Loucy (cell line): Measurements from ENCODE around the gene DTNB.

Experiments used
- H2AFZ ChIP-seq: fragments of 200-600 bp; sonication (generic); 2 replicates; pipeline ENCODE4 v1.6.0; 2016; ENCODE audit warnings: antibody characterized with exemption, mild to moderate bottlenecking, low read length, moderate library complexity
- H3F3A ChIP-seq: fragments of 200-600 bp; 2 replicates; pipeline ENCODE4 v1.6.0; 2016; ENCODE audit warnings: antibody characterized with exemption, low read depth, mild to moderate bottlenecking
- H3K27me3 ChIP-seq: fragments of 200-600 bp; sonication (generic); 2 replicates; pipeline ENCODE4 v1.6.1; 2014; ENCODE audit warnings: low read length, mild to moderate bottlenecking; ENCODE audit not compliant: insufficient read depth, poor library complexity, severe bottlenecking
- H3K36me3 ChIP-seq: fragments of 200-600 bp; sonication (generic); 2 replicates; pipeline ENCODE4 v1.6.1; 2016; ENCODE audit warnings: low read length; ENCODE audit not compliant: insufficient read depth
- H3K4me1 ChIP-seq: fragments of 200-600 bp; sonication (generic); 2 replicates; pipeline ENCODE4 v1.5.1; 2014; ENCODE audit warnings: low read length, mild to moderate bottlenecking; ENCODE audit not compliant: insufficient read depth, poor library complexity, severe bottlenecking
- H3K4me2 ChIP-seq: fragments of 200-600 bp; sonication (generic); 2 replicates; pipeline ENCODE4 v1.6.0; 2014; ENCODE audit warnings: antibody characterized with exemption, low read length, low read depth, mild to moderate bottlenecking; ENCODE audit not compliant: poor library complexity, severe bottlenecking
- H3K4me3 ChIP-seq: fragments of 200-600 bp; sonication (generic); 2 replicates; pipeline ENCODE4 v1.5.1; 2014; ENCODE audit warnings: low read length, mild to moderate bottlenecking, mixed read lengths; ENCODE audit not compliant: poor library complexity, severe bottlenecking
- H3K79me2 ChIP-seq: fragments of 200-600 bp; sonication (generic); 2 replicates; pipeline ENCODE4 v1.6.1; 2014; ENCODE audit warnings: low read length; ENCODE audit not compliant: insufficient read depth
- H3K9ac ChIP-seq: fragments of 200-600 bp; sonication (generic); 2 replicates; pipeline ENCODE4 v1.6.0; 2014; ENCODE audit warnings: mild to moderate bottlenecking, low read depth, low read length, moderate library complexity; ENCODE audit not compliant: poor library complexity, severe bottlenecking
- H3K9me2 ChIP-seq: fragments of 200-600 bp; sonication (generic); replicated peaks from 2 replicates; pipeline ENCODE4 v1.6.1; 2016; ENCODE audit warnings: low read depth, low read length, mixed read lengths
- H3K9me3 ChIP-seq: fragments of 200-600 bp; sonication (generic); 2 replicates; pipeline ENCODE4 v1.6.1; 2014; ENCODE audit warnings: mild to moderate bottlenecking, antibody characterized with exemption, low read length, low read depth; ENCODE audit not compliant: insufficient read depth
- H4K20me1 ChIP-seq: fragments of 200-600 bp; sonication (generic); 2 replicates; pipeline ENCODE4 v1.6.0; 2014; ENCODE audit warnings: antibody characterized with exemption, low read length, mild to moderate bottlenecking; ENCODE audit not compliant: insufficient read depth, poor library complexity, severe bottlenecking
- CTCF ChIP-seq: fragments of 200-600 bp; sonication (generic); conservative IDR thresholded peaks from 2 replicates; pipeline ENCODE4 v1.5.1; 2014; ENCODE audit warnings: mild to moderate bottlenecking, antibody characterized with exemption, low read length
- EZH2phosphoT487 ChIP-seq: fragments of 200-600 bp; IDR thresholded peaks from 2 replicates; pipeline ENCODE4 v1.6.1; 2018; ENCODE audit warnings: antibody characterized with exemption, mild to moderate bottlenecking, moderate library complexity, borderline replicate concordance

The DTNB gene

GRCh38 chr2:25467743-25468142 lies 205.6 kb downstream of the DTNB start:
- no peak overlapping the region for H3K4me3 ChIP-seq
- H3K4me2 ChIP-seq = no peak overlapping the region
- H2AFZ ChIP-seq = no peak overlapping the region
- no peaks in the 10 kb centered on the region for H4K20me1 ChIP-seq
- H3K9ac ChIP-seq = no peak overlapping the region
- H3K27me3 ChIP-seq = no peaks in the 10 kb centered on the region
- no peaks in the 10 kb centered on the region for H3F3A ChIP-seq
- no peaks in the 10 kb centered on the region for H3K36me3 ChIP-seq
- no peaks in the 10 kb centered on the region for H3K4me1 ChIP-seq
- H3K79me2 ChIP-seq = no peaks in the 10 kb centered on the region
- H3K9me2 ChIP-seq = no peaks in the 10 kb centered on the region
- no peaks in the 10 kb centered on the region for H3K9me3 ChIP-seq
- no peak for TF ChIP-seq CTCF
- no peak for TF ChIP-seq EZH2phosphoT487

GRCh38 chr2:25462021-25462420 lies 211.4 kb downstream of the DTNB start:
- no peaks in the 10 kb centered on the region for H3K36me3 ChIP-seq
- H3K4me3 ChIP-seq = no peak overlapping the region
- H3K27me3 ChIP-seq = no peaks in the 10 kb centered on the region
- H3K4me2 ChIP-seq = no peak overlapping the region
- H3F3A ChIP-seq = no peaks in the 10 kb centered on the region
- no peaks in the 10 kb centered on the region for H3K9me2 ChIP-seq
- TF ChIP-seq CTCF (no peak), EZH2phosphoT487 (no peak)
- H3K4me1 ChIP-seq = no peaks in the 10 kb centered on the region
- no peaks in the 10 kb centered on the region for H4K20me1 ChIP-seq
- H3K9me3 ChIP-seq = no peaks in the 10 kb centered on the region
- no peak overlapping the region for H3K9ac ChIP-seq
- H3K79me2 ChIP-seq = no peaks in the 10 kb centered on the region
- no peak overlapping the region for H2AFZ ChIP-seq

GRCh38 chr2:25460261-25460905 lies 213.0 kb downstream of the DTNB start:
- Histone ChIP-seq H3K9me3 (no peaks in the 10 kb centered on the region), H3K79me2 (no peaks in the 10 kb centered on the region), H3K4me3 (no peak overlapping the region), H3K9ac (no peak overlapping the region), H4K20me1 (no peaks in the 10 kb centered on the region), H3K9me2 (no peaks in the 10 kb centered on the region), H3K4me1 (no peaks in the 10 kb centered on the region), H3K27me3 (no peaks in the 10 kb centered on the region), H3F3A (no peaks in the 10 kb centered on the region), H2AFZ (no peak overlapping the region), H3K4me2 (no peak overlapping the region), H3K36me3 (no peaks in the 10 kb centered on the region)
- TF ChIP-seq EZH2phosphoT487 (no peak), CTCF (no peak)
